ENCODE results near the gene PGA5. TPM values are rescaled to one million over a fixed set of nuclear protein-coding genes. Genes with fewer than 3 reads are reported as not detected.
"Not testable (repeated sequence)": the region's sequence is repeated elsewhere in the genome, so short reads cannot be mapped to it uniquely, and the experiment has no call there.

Gene PGA5
- total and polyA plus RNA-seq, 10 of the 15 experiments (the other 5 are each of a cell fraction or from before 2014, with no cell fraction given): not detected

GRCh38 chr11:61222047-61222446 lies 18.9 kb upstream of the PGA5 start, which contains the start of gene PGA4:
TSS of gene PGA4 (plus strand) at chr11:61222347. CDS start at chr11:61222401, 54 bp downstream.
- SMC1A ChIA-PET (ENCODE audit: uncharacterized antibody, unreplicated experiment); H4K20me1 ChIP-seq (ENCODE audit: control insufficient read depth, insufficient read depth); H3K4me1 ChIP-seq (ENCODE audit: control insufficient read depth, insufficient read depth, low read length); POLR2A ChIA-PET; H3K4me2 ChIP-seq (ENCODE audit: control insufficient read depth, insufficient read depth); H3K36me3 ChIP-seq (ENCODE audit: control insufficient read depth in 2 of 2, insufficient read depth in 2 of 2, low read length in 1 of 2); intact Hi-C loops (cut with micrococcal nuclease; ENCODE audit: unreplicated experiment); BruUV-seq (replicated peaks); FAIRE-seq; H2AFZ ChIP-seq (ENCODE audit: control insufficient read depth, low read depth, low read length); H3K4me3 ChIP-seq; H3K27ac ChIP-seq (ENCODE audit: control insufficient read depth, insufficient read depth); H3K79me2 ChIP-seq (ENCODE audit: control insufficient read depth, insufficient read depth, low read length); H3K9ac ChIP-seq (ENCODE audit: control insufficient read depth, insufficient read depth, low read length); H3K27me3 ChIP-seq (replicated peaks in 1 of 2; ENCODE audit: control insufficient read depth in 2 of 2, insufficient read depth in 2 of 2, low read length in 1 of 2); CTCF ChIA-PET; in situ Hi-C loops (cut with MboI); ATAC-seq; DNase-seq (ENCODE audit: low read depth, low spot score); RAD21 ChIA-PET (ENCODE audit: unreplicated experiment); H3K9me3 ChIP-seq (replicated peaks; ENCODE audit: control insufficient read depth, insufficient read depth, low read length): not testable (repeated sequence)
- no CpG with 5 or more reads among the region's 8 CpGs for WGBS (ENCODE audit: insufficient coverage, insufficient replicate concordance, low lambda C conversion rate, missing lambda C conversion rate)

DNA sequence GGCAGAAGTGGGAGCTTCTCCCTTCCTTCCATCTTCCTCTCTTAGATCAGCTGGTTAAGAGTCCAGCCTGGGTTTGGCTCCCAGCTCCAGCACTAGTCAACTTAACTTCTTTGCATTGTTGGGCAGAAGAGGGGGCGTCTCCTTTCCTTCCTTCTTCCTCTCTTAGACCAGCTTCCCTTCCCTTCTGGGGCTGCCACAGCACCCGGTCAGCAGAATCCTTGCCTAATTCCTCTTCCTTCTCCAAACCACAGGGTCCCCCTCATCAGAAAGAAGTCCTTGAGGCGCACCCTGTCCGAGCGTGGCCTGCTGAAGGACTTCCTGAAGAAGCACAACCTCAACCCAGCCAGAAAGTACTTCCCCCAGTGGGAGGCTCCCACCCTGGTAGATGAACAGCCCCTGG lies 18.3 kb upstream of the PGA5 start:
- H3K27ac ChIP-seq (ENCODE audit: control insufficient read depth, insufficient read depth); H3K9ac ChIP-seq (ENCODE audit: control insufficient read depth, insufficient read depth, low read length); SMC1A ChIA-PET (ENCODE audit: uncharacterized antibody, unreplicated experiment); RAD21 ChIA-PET (ENCODE audit: unreplicated experiment); intact Hi-C loops (cut with micrococcal nuclease; ENCODE audit: unreplicated experiment); H3K4me2 ChIP-seq (ENCODE audit: control insufficient read depth, insufficient read depth); in situ Hi-C loops (cut with MboI); POLR2A ChIA-PET; H3K4me3 ChIP-seq; BruUV-seq (replicated peaks); DNase-seq (ENCODE audit: low read depth, low spot score); H2AFZ ChIP-seq (ENCODE audit: control insufficient read depth, low read depth, low read length); ATAC-seq; FAIRE-seq; H3K4me1 ChIP-seq (ENCODE audit: control insufficient read depth, insufficient read depth, low read length); H3K27me3 ChIP-seq (replicated peaks in 1 of 2; ENCODE audit: control insufficient read depth in 2 of 2, insufficient read depth in 2 of 2, low read length in 1 of 2); CTCF ChIA-PET; H3K79me2 ChIP-seq (ENCODE audit: control insufficient read depth, insufficient read depth, low read length); H3K36me3 ChIP-seq (ENCODE audit: control insufficient read depth in 2 of 2, insufficient read depth in 2 of 2, low read length in 1 of 2); H3K9me3 ChIP-seq (replicated peaks; ENCODE audit: control insufficient read depth, insufficient read depth, low read length); H4K20me1 ChIP-seq (ENCODE audit: control insufficient read depth, insufficient read depth): not testable (repeated sequence)
- WGBS (ENCODE audit: insufficient coverage, insufficient replicate concordance, low lambda C conversion rate, missing lambda C conversion rate): no CpG with 5 or more reads among the region's 5 CpGs

- ATAC-seq; H2AFZ ChIP-seq (ENCODE audit: control insufficient read depth, low read depth, low read length); POLR2A ChIA-PET; H3K27me3 ChIP-seq (replicated peaks in 1 of 2; ENCODE audit: control insufficient read depth in 2 of 2, insufficient read depth in 2 of 2, low read length in 1 of 2); H3K4me2 ChIP-seq (ENCODE audit: control insufficient read depth, insufficient read depth); H3K9me3 ChIP-seq (replicated peaks; ENCODE audit: control insufficient read depth, insufficient read depth, low read length); SMC1A ChIA-PET (ENCODE audit: uncharacterized antibody, unreplicated experiment); FAIRE-seq; H3K27ac ChIP-seq (ENCODE audit: control insufficient read depth, insufficient read depth); H4K20me1 ChIP-seq (ENCODE audit: control insufficient read depth, insufficient read depth); H3K4me1 ChIP-seq (ENCODE audit: control insufficient read depth, insufficient read depth, low read length); in situ Hi-C loops (cut with MboI); H3K9ac ChIP-seq (ENCODE audit: control insufficient read depth, insufficient read depth, low read length); RAD21 ChIA-PET (ENCODE audit: unreplicated experiment); intact Hi-C loops (cut with micrococcal nuclease; ENCODE audit: unreplicated experiment); H3K79me2 ChIP-seq (ENCODE audit: control insufficient read depth, insufficient read depth, low read length); H3K36me3 ChIP-seq (ENCODE audit: control insufficient read depth in 2 of 2, insufficient read depth in 2 of 2, low read length in 1 of 2); CTCF ChIA-PET; DNase-seq (ENCODE audit: low read depth, low spot score); BruUV-seq (replicated peaks); H3K4me3 ChIP-seq: not testable (repeated sequence)
- no CpG with 5 or more reads among the region's 10 CpGs for WGBS (ENCODE audit: insufficient coverage, insufficient replicate concordance, low lambda C conversion rate, missing lambda C conversion rate)
These were observed 14.4 kb upstream of the PGA5 start for GRCh38 chr11:61226457-61227137.

DNA sequence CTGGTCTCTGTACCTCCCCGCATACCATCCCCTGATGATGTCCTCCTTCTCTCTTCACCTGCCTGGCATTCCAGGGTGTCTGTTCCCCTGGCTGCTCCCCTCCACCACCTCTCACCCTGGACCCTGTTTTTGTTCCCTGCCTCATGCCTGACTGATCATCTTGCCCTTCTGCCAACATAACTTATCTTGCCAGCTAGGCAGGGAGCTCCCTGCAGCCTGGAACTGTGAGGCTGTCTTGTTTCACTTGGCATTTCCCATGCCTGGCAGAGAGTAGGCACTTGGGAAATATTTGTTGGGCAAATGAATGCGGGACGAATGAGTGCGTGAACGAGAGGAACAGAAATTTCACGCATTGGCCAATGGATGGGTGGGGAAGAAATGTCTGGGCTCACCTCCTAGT lies 11.5 kb upstream of the PGA5 start:
- in situ Hi-C loops (cut with MboI); POLR2A ChIA-PET; H3K4me2 ChIP-seq (ENCODE audit: control insufficient read depth, insufficient read depth); RAD21 ChIA-PET (ENCODE audit: unreplicated experiment); intact Hi-C loops (cut with micrococcal nuclease; ENCODE audit: unreplicated experiment); H3K27ac ChIP-seq (ENCODE audit: control insufficient read depth, insufficient read depth); H2AFZ ChIP-seq (ENCODE audit: control insufficient read depth, low read depth, low read length); ATAC-seq; H3K9me3 ChIP-seq (replicated peaks; ENCODE audit: control insufficient read depth, insufficient read depth, low read length); H3K36me3 ChIP-seq (ENCODE audit: control insufficient read depth in 2 of 2, insufficient read depth in 2 of 2, low read length in 1 of 2); H3K9ac ChIP-seq (ENCODE audit: control insufficient read depth, insufficient read depth, low read length); H4K20me1 ChIP-seq (ENCODE audit: control insufficient read depth, insufficient read depth); H3K4me1 ChIP-seq (ENCODE audit: control insufficient read depth, insufficient read depth, low read length); SMC1A ChIA-PET (ENCODE audit: uncharacterized antibody, unreplicated experiment); BruUV-seq (replicated peaks); DNase-seq (ENCODE audit: low read depth, low spot score); FAIRE-seq; H3K4me3 ChIP-seq; H3K79me2 ChIP-seq (ENCODE audit: control insufficient read depth, insufficient read depth, low read length); H3K27me3 ChIP-seq (replicated peaks in 1 of 2; ENCODE audit: control insufficient read depth in 2 of 2, insufficient read depth in 2 of 2, low read length in 1 of 2); CTCF ChIA-PET: not testable (repeated sequence)
- no CpG with 5 or more reads among the region's 6 CpGs for WGBS (ENCODE audit: insufficient coverage, insufficient replicate concordance, low lambda C conversion rate, missing lambda C conversion rate)
